Measurements from ENCODE around the gene EMX1.

The EMX1 gene

DNA sequence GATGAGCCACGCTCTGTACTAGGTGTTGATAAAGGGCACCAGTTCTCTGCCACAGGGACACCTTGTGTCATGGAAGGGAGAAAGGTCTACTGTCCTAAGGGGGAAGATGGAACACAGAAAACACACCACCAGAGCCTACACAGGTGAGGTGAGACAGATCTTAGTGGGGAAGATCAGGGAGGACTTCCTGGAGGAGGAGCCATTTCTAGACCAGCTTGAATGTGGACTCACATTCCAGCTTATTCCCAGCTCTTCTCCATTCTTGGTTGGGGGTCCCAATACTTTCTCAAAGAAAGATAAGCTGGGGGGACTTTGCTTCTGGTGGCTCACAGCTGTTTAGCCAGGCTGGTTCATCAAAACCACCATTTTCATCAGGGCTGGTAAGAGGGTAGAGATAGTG lies 36.2 kb downstream of the EMX1 start:
- Mint-ChIP-seq H3K27me3 (no peaks in the 10 kb centered on the region), H3K4me1 (peaks cover 7% of the 10 kb centered on the region), H3K9me3 (no peaks in the 10 kb centered on the region), H3K4me3 (no peak overlapping the region), H3K36me3 (peaks cover 7% of the 10 kb centered on the region), H3K27ac (no peak overlapping the region)
- ATAC-seq, result no peak

DNA sequence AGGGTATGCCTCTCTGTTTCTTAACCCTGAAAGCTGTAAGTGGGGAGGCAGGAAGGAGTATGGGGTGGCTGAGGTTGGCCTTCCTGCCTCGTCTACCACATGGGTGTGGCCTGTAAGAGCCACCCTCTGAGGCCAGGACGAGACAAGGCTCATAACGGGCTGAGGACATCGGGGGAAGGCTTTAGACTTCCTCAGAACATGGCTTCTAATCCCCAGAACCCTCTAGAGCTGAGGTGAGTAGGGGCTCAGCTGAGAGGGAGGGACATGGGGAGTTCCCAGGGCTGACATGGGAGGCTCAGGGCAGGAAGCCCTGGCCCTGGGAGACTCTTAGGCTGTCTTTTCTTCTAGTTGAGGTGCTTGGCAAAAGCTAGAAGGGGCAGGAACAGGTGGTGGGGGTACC lies 36.7 kb downstream of the EMX1 start:
- H3K36me3 Mint-ChIP-seq, result peaks cover 7% of the 10 kb centered on the region
- H3K27ac Mint-ChIP-seq, result no peak overlapping the region
- ATAC-seq, result peak; percentile 3
- peaks cover 7% of the 10 kb centered on the region for H3K4me1 Mint-ChIP-seq
- H3K9me3 Mint-ChIP-seq, result no peaks in the 10 kb centered on the region
- no peaks in the 10 kb centered on the region for H3K27me3 Mint-ChIP-seq
- no peak overlapping the region for H3K4me3 Mint-ChIP-seq

DNA sequence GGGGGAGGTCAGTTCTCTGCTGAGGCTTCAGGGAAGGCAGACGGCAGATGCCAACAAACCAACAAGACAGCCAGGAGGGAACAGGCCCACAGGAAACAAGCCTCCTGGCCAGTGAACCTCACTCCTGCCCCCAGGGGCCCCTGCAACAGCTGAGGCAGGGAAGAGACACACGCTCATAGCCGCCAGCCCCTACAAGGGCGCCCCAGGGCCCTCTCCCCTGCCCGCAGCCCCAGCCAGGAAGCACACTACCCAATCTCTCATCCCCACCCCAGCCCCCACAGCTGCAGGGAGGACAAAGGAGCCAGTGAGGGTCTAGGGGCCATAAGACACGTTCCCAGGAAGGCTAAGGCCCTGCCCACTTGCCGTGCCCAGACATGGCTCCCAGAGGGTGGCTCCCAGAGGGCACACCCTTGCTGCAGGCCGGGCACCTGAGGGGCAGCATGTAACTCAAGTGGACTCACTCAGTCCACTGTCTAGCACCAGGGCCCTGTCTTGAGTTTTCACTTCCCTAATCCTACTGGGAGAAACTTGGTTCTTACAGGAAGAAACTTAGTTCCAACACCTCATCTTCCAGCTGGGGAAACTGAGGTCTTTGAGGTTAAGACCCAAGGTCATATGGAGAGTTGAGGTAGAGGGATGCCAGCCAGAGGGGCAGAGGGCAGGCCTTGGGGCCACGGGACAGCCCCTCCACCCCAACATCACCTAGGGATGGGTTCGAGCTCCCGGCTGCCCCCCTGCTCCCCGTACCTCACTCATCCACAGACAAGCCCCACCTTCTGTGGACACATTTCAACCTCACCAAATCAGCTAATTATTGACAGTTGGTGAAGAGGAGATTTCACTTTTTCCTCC lies 37.3 kb downstream of the EMX1 start:
- no peak overlapping the region for H3K4me3 Mint-ChIP-seq
- no peaks in the 10 kb centered on the region for H3K9me3 Mint-ChIP-seq
- H3K4me1 Mint-ChIP-seq, result peaks cover 7% of the 10 kb centered on the region
- no peak overlapping the region for H3K27ac Mint-ChIP-seq
- no peaks in the 10 kb centered on the region for H3K27me3 Mint-ChIP-seq
- ATAC-seq, result no peak
- H3K36me3 Mint-ChIP-seq, result peaks cover 7% of the 10 kb centered on the region

DNA sequence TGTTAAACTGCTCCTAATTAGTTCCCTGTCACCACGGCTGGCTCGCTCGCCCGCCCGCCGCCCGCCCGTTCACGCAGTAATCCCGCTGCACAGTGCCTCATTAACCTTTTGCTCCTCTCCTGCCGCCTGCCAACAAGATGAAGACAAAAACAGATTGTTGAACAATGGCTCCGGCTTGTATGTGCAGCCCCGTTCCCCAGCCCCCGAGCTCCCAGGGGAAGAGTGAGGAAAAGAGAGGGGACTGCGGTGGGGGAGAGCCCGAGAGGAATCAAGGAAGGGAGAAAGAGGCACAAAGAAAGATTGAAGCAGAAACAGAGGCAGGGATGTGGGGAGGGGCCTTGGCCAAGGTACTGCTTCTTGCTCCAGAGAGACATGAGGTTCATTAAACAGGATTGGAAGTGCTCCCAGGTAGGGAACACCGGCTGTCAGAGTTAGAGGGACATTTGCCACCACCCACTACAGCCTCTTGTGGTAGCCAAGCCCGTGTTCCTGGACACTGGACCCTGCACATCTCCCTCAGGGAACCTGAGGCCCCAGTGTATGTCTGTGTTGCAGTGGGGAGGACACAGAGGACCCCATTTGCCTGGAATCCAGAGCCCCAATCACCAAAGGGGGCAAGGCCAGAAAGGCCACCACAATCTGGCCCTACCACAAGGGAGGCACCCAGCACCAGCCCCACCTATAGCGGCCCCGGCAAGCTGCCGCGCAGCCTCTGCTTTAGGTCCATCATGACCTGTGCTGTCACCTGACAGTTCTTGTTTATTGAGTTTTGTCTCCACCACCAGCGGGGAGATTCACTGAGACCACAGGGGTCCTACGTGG lies 38.1 kb downstream of the EMX1 start:
- ATAC-seq, result no peak
- H3K4me3 Mint-ChIP-seq, result no peak overlapping the region
- peaks cover 7% of the 10 kb centered on the region for H3K4me1 Mint-ChIP-seq
- H3K27ac Mint-ChIP-seq, result no peak overlapping the region
- H3K36me3 Mint-ChIP-seq, result peaks cover 9% of the 10 kb centered on the region
- H3K9me3 Mint-ChIP-seq, result no peaks in the 10 kb centered on the region
- no peaks in the 10 kb centered on the region for H3K27me3 Mint-ChIP-seq

DNA sequence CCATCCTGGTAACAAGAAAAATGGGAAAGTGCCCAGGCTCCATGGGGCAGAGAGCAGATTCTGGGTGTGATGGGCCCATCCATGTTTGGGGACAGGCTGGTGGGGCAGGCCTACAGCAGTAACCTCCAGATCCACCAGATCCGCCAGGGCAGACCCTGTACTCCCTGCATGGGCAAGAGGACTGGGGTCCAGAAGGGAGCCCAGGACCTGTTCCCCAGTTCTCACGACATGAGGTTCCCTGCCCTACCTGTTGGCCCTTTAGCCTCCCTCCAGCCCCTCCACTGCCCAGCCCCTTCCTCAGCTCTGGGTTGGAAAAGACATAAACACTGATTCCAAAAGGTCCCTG lies 38.7 kb downstream of the EMX1 start:
- Mint-ChIP-seq H3K4me3 (no peak overlapping the region), H3K36me3 (peaks cover 15% of the 10 kb centered on the region), H3K27ac (no peak overlapping the region), H3K9me3 (no peaks in the 10 kb centered on the region), H3K4me1 (peaks cover 7% of the 10 kb centered on the region), H3K27me3 (no peaks in the 10 kb centered on the region)
- no peak for ATAC-seq

DNA sequence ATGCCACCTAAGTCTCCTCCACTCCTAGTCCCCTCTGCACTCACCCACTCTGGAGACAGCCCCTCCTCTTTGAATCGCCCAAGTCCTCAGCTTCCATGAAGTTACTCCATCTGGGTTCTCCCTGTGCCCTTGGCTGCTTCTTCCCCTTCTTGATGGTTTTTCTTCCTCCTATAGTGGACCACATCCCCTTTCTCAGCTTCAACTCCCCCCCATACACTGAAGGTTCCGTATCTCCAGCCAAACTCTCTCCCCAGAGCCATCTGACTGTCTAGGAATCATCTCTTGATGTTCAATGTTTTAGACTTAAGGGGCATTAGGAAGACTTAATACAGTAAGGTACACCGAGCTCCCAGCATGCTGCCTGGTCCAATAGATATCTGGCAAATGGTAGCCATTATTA lies 39.6 kb downstream of the EMX1 start:
- Mint-ChIP-seq H3K27ac (no peak overlapping the region), H3K4me3 (no peak overlapping the region), H3K36me3 (peaks cover 15% of the 10 kb centered on the region), H3K4me1 (peaks cover 7% of the 10 kb centered on the region), H3K27me3 (no peaks in the 10 kb centered on the region), H3K9me3 (no peaks in the 10 kb centered on the region)
- ATAC-seq, result no peak

DNA sequence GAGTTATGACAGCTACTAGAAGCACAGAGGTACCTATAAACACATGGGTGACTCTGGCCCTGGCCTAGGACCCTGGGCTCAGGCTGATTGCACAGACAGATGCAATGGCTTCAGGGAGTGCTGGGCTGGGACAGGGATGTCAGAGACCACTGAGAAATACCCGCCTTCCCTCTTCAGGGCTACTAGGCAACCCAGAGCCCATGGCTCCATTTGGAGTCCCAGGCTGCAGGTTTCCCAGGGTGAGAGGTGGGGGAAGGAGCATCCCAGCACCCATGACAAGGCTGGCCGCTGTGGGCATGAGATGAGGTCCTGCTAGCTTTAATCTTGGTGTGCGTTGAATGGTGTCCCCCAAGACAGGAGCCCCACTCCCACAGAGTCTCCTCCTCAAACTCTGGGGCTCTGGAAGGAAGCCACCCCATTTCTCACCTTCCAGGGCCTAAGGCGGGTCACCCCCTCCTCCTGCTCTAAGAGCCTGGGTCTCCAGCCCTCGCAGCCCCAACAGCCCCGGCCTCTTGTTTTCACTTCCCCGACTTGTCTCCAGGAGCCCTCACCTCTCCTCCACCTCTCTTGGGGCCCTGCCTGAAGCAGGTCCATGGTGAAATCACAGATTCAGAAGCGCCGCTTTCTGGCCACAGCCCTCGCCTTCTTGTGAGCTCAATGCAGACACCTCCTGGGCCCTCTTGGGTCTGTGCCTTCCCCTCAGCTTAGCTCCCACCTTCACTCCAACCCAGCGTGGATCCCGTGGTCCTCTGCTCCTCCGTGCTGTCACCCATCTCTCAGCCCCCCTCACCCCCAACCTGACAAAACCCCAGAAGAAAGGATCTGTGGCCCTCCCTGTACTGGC lies 41.4 kb downstream of the EMX1 start:
- Mint-ChIP-seq H3K4me1 (peaks cover 7% of the 10 kb centered on the region), H3K27ac (no peak overlapping the region), H3K9me3 (no peaks in the 10 kb centered on the region), H3K36me3 (peaks cover 19% of the 10 kb centered on the region), H3K4me3 (no peak overlapping the region), H3K27me3 (no peaks in the 10 kb centered on the region)
- no peak for ATAC-seq

DNA sequence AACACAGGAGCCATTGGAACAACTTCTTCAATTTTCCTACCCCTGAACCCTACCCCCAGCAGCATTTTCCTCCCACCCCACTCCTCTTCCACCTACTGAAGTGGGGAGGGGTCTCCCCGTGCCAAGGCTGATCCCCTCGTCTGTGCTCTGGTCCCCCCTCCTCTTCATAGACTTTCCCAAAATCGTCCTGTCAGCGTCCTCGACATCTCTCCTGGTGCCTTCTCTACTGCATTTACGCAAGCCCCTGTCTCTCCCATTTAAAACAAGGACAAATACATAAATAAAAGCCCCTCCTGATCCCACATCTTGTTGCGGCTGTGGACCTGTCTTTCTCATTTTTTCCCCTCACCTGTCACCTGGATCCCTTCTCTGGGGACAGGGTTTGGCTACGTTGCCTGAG lies 42.2 kb downstream of the EMX1 start:
- no peaks in the 10 kb centered on the region for H3K9me3 Mint-ChIP-seq
- no peaks in the 10 kb centered on the region for H3K4me1 Mint-ChIP-seq
- no peaks in the 10 kb centered on the region for H3K27me3 Mint-ChIP-seq
- H3K4me3 Mint-ChIP-seq, result no peak overlapping the region
- no peak for ATAC-seq
- no peak overlapping the region for H3K27ac Mint-ChIP-seq
- peaks cover 19% of the 10 kb centered on the region for H3K36me3 Mint-ChIP-seq

DNA sequence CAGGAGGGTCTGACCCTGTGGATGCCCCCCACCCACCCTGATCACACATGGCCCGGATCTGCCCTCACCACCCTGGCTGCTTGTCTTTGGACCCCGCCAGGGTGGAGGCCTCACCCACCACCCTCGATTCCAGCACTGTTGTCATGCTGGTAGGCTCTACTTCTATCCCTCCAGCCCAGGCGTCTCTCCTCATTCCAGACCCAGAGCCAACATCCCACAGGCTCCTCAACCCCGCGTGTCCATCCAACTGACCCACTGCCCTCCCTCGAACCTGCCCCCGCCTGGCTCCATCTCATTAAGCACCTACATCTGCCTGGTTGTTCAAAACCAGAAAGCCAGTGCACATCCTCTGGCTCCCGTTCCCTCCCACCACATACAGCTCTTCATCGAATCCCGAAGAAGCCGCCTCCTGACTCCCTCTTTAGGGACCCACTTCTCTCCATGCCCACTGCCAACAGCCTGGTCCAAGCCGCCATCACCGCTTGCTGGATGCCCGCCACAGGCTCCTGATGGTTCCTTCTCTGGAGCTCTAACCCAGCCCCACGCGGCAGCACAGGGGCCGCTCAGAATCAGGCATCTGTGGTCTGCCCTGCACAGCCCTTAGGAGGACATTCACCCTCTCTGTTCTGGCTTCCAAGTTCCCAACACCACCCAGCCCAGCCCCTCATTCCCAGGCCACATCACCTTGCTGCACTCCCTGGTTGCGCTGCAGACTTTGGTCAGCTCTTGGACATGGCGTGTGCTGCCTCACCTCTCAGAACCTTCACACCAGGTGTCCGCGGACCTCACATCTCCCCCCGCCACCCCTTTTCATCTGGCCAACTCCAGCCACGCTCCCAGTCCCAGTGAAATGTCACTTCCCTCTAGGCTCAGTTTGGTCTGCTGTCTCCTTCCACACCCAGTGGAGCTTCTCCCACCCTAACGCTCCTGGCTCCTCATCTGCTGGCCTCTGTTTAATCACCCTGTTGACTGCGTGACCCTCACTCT lies 43.0 kb downstream of the EMX1 start:
- Mint-ChIP-seq H3K4me3 (no peak overlapping the region), H3K27me3 (no peaks in the 10 kb centered on the region), H3K4me1 (no peaks in the 10 kb centered on the region), H3K36me3 (peaks cover 19% of the 10 kb centered on the region), H3K9me3 (no peaks in the 10 kb centered on the region), H3K27ac (no peak overlapping the region)
- no peak for ATAC-seq

DNA sequence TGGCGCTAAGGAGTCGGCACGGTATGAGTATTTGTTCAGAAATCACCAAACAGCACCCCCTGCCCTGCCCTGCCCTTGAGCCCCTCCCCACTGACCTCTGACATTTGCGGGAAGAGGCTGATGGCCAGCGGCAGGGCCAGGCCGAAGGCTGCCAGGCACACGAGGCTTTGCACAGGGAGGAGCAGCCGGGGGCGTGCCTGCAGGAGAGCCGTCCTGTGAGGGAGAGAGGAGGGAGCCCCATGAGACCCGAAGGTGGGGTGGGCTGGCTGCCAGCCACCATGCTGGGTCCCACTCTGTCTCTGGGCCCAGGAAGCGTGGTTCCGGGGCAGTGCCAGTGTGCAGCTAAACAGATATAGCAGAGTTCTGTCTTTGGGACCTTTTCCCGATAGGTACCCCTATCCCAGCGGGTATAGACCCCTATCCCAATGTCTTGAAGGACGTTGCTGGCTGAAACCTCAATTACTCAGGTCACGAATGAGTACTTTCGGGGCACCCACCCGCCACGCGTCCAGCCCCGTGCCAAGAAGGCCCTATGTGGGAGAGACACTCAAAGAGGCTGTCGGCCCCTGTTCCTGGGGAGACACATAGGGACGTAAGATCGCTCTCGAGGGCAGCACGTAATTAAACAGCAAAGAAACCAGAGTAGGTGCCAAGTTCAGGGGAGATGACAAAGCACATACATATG lies 43.9 kb downstream of the EMX1 start:
- no peaks in the 10 kb centered on the region for H3K9me3 Mint-ChIP-seq
- H3K36me3 Mint-ChIP-seq, result peaks cover 19% of the 10 kb centered on the region
- no peaks in the 10 kb centered on the region for H3K27me3 Mint-ChIP-seq
- H3K4me3 Mint-ChIP-seq, result no peak overlapping the region
- no peak overlapping the region for H3K27ac Mint-ChIP-seq
- ATAC-seq, result no peak
- no peaks in the 10 kb centered on the region for H3K4me1 Mint-ChIP-seq

DNA sequence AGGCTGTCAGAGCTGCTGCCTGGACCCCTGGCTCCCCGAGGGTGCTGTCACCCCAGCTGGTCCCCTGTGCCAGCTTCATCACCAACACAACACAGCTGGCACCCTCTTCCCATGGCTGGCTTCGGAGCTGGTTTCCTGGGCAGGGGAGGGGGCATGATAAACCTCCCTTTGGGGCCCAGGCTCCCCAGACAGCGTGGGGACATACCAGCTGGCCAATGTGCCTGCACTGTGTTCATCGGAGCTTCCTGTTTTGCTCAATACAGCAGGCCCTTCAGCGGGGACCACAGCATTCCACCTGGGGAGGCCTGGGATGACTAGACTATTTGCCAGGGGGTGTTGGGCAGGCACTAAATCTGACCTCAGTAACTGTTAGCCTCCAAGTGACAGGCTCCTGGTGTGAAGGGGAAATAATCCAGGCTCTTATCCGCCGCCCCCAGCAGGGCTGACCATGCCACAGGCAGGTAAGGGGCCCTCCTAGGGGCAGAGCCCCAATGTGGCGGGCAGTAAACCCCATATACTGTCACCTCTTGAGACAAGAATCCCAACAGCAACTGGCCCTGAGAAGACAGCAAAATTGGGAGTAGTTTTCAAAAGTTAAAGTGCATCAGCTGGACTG lies 44.6 kb downstream of the EMX1 start:
- ATAC-seq, result no peak
- Mint-ChIP-seq H3K27ac (no peak overlapping the region), H3K27me3 (no peaks in the 10 kb centered on the region), H3K4me3 (no peak overlapping the region), H3K36me3 (peaks cover 14% of the 10 kb centered on the region), H3K4me1 (no peaks in the 10 kb centered on the region), H3K9me3 (no peaks in the 10 kb centered on the region)

DNA sequence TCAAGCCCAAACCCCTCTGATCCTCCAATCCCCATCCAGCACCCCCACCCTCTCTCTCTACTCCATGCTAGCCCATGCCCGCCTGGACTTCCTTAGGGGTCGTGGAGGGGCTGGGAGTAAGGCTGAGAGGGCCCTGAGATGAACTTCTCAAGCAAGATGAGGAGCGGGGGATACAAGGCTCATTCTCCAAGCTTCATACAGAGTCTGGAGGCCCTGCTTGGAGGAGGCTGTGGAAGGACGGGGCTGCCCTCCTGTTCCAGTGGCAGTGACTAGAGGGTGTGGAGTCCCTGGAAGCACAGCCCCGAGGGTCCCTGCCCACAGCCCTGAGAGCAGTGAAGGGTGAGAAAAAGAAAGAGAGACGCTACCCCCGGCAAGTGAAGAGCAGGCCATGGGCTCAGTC lies 45.6 kb downstream of the EMX1 start:
- Mint-ChIP-seq H3K4me1 (no peaks in the 10 kb centered on the region), H3K4me3 (no peak overlapping the region), H3K9me3 (no peaks in the 10 kb centered on the region), H3K27me3 (no peaks in the 10 kb centered on the region), H3K36me3 (peaks cover 12% of the 10 kb centered on the region), H3K27ac (no peak overlapping the region)
- ATAC-seq, result no peak

DNA sequence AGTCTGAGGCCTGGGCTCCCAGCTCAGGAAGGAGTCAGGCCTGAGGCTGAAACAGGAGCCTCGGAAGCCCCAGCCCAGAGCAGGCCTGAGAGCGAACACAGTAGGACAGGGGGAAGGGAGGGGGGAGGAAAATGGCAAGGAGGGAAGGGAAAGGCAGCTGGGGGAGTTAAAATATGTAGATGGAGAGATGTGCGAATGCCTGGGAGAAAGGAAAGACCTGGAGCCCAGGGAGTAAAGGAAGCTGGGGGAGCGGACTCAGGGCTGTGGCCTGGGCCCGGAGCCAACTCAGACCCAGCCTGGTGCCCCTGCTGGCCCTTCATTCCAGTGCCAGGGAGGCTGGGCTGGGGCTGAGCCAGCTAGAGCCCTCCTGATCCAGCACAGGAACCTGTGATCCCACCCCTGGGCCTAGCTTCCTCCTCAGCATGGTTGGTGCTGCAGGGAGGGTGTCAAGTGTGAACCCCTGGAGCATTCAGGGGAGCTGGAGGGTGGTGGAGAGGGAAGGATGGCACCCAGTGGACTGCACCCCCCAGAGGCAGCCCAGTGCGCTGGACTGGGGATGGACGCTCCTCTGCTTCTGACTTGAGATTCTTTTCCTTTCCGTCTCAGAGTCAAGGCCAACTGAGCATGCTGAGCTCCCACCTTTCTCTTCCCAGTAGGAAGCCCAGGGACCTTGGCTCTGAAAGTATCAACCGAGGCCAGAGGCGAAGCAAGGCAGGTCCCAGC lies 46.3 kb downstream of the EMX1 start:
- H3K27ac Mint-ChIP-seq, result no peak overlapping the region
- peaks cover 15% of the 10 kb centered on the region for H3K36me3 Mint-ChIP-seq
- no peaks in the 10 kb centered on the region for H3K27me3 Mint-ChIP-seq
- no peak for ATAC-seq
- no peaks in the 10 kb centered on the region for H3K4me1 Mint-ChIP-seq
- H3K9me3 Mint-ChIP-seq, result no peaks in the 10 kb centered on the region
- H3K4me3 Mint-ChIP-seq, result no peak overlapping the region

Measured in stimulated activated memory B cell treated with anti-CD40 and anti-IgM and Interleukin-4, amounts not matched to agents 10 μg/mL and 1 μg/mL and 100 μg/mL, for 72 hours (primary cell).